ENCODE results near the gene NCOA7. TPM values are rescaled to one million over a fixed set of nuclear protein-coding genes. Genes with fewer than 3 reads are reported as not detected.
"Not testable (repeated sequence)": the region's sequence is repeated elsewhere in the genome, so short reads cannot be mapped to it uniquely, and the experiment has no call there.

Gene NCOA7
- polyA plus RNA-seq, 1 donor, result 6.3 TPM

DNA sequence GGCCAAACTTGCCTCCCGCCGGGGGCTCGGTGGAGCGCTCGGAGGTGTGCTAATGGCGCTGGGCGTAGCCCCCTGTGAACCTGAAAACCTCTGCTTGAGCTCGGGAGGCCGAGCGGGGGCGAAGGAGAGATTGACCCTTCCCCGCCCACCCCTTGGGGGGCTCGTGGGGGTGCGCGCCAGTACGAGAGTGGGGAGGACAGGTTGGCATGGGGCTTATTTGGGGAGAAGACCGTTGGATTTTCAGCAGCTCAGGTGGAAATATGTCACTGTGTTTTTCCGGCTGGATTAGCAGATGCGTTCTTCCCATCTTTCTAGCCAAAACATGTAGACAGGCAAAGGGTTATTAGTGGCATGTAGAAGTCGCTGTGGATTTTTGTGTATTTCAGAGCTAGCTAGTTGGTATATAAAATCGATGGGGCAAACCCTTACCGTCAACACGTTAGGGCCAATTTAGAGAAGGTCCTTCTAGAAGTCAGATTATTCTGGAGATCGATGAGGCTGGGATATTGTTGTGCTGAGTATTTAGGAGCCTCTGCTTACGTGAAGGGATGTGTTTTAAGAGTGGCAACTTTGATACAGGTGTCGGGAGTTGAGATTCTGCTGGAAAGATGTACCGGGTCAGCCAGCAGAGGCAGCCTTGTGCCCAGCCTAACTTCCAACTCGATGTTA lies 525 bp downstream of the NCOA7 start:
- peak; percentile 33 for DNase-seq

DNA sequence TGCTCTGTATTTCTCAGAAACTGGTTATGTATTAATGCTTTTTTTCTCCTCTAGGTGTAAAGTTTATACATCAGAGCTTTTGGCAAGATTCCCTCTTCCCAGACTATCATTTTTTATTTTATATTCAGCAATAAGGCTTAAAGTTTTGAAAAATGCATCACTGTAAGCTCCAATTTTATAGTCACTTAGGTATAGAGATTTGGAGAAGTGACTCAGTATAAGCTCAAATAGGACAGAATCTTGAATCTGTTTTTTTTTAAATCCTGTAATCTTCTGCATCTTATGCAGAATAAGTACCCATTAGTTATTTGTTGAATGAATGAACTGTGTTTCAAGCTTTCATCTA lies 1.0 kb downstream of the NCOA7 start:
- DNase-seq, result no peak

DNA sequence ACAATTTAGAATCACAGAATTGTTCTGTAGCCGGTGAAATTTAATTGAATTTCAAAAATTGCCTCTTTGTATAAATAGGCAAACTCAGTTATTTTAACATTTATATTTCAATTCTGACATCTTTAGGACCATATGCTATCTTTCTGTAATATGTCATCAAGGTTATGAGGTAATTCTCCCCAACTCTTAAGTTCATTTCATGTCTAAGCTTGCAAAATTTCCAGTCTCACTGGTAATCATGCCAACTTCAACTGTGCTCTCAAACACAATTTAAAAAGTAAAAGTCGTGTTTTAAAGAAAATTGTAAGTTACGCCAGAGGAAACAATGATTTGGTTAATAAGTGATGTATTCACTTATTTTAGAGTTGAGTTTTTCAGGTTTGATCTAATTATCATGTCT lies 1.4 kb downstream of the NCOA7 start:
- DNase-seq, result no peak

DNA sequence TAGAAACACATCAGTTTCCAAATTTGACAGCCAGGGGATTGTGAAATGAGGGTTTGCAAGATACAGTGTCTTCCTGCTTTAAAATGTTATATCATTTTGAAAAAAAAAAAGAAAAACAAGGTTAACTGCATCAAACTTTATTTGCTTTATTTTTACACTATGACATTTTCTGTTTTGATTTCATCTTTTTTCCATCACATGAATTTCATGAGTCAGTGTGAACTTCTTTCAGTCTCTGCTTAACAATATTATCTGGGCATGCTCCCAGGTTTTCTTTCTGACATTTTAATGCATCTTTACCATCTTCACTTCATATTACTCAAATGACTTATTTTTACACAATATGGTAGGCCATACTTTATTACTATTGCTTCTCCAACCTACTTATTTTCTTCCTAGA lies 1.9 kb downstream of the NCOA7 start:
- DNase-seq, result no peak

DNA sequence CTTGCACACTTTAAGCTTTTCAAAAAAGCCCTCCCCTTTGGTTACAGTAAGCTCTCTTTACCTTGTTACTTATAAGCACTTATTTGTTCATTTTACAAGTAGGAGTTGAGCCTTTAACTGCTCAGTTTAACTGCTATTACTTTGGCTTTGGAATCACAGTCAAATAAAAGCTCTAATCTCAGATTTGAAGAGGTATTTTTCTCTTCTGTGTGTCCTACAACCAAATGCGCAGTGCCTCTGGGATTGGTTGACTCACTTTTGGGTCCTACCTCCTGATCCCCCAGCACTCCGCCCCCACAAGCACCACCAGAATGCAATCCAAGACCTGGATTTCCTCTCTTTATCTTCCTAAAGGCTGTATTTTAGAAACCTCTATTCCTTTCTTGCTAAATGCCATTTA lies 2.5 kb downstream of the NCOA7 start:
- no peak for DNase-seq

DNA sequence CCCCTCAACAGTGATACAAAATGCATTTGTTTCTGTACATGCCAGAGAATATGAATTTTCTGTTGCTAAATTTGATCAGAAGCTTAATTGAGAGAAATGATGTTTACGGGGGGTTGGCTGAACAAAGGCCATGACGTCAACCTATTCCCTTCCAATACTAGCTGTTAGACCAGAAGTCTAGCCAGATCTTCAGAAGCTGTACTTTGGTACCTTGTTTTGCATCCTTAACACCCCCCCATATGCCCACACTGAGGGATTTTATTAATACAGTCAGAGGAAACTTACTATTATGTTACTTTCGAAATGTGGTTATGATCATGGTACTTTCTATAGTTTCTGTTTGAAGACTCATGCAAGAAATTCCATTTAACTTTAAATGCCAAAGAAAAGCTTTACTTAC lies 3.1 kb downstream of the NCOA7 start:
- no peak for DNase-seq

DNA sequence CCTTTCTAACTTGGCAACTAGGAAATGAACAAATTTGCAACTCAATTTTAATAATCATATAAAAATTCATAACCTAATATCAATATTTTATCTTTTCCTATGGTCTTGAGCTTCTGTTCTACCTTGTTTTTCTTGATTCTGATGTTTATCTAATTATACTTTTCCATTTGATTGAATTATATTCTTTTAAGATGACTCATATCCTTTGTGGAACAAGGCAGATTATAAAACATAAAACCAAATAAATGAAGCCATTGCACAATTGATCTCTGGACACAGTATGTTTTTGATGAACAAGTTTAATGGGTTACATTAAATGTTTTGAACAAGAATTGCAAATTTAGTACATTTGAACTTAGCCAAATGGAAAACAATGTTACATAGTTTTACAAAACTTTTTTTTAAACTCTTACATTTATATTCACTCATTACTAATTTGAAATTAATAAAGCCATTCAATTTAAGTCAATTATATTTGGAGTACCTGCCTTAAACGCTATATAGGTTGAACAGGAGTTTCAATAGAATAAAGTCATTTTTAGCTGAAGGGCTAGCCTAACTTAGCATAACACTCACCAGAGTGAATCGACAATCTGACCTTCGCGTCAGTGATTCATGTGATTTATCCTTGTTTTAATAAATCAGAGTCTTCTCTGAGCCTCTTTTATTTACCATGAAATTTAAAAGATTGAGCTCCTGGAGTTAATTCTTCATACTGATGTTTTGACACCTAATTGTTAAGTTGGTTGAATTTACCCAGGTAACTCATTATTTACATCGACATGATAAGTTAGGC lies 3.8 kb downstream of the NCOA7 start:
- DNase-seq, result no peak

DNA sequence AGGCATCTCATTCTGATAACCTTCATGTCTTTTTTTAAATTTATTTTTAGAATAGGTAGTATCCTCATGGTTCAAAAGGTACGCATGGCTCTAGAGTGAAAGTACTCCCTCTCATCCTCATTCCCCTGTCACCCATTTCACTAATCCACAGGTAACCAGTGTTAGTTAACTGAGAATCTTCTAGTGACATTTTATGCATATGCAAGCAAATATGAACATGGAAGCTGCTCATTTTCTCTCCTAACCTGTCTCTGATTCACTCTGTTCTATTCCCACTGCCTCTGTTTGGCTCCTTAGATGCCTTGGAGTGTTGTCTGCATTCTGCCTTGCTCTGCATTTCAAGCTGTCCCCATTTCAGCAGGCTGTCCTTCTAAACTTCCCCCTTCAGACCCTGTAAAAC lies 4.5 kb downstream of the NCOA7 start:
- no peak for DNase-seq

DNA sequence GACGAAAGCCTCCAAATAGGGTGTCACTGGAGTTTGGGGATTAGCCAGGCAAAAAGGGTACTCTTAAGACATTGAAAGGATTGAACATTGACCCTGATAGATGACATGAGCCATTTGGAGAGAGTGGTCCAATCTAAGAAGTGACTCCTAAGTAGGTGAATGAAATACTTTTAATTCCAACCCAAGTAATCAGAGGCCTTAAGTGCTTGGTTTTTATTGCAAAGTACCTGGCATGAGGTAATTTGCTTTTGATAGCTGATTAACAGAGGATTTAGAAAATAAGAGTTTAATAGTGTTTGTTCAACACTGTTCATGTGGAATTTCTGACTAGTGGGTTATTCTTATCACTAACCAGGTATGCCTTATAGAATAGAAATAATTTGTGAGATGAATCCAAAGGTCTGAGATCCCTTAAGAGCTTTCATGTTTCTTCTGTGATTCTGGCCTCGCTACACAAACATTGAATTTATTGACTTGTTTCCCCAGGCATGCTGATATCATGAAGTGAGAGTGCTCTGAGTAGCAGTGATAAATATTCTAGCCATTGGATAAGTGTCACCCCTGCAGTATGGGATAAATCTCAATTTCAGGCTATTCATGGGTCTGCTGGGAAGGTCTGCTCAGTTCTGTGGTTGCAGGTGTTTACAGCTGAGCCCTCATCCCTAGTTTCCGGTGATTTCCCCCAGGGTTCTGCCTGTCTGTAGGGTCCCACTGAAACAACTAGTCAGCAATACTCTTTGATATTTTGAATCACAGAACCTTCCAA lies 6.5 kb downstream of the NCOA7 start:
- no peak for DNase-seq

DNA sequence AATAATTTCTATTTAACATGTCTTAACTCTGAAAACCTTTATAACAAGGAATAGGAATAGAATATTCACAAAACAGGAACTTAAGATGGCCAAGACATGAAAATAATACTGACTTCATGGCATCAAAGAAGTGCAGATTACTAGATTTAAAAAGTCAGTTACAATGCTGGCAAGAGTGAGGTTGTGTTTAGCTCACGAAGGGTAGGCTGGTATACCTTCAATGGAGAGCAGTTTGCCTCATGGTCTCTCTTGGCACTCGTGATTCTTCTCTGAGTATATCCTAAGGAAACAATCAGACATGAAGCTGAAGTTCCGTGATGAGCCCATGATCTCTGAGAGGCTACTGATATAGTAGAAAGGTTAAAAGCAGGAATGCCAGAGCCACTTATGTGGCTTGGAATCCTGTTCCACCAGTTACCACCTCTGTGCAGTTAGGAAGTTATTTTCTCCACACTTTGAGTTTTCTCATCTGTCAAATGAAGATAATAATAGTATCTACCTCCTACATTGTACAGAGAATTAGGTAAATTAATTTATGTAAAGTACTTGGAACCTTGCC lies 7.2 kb downstream of the NCOA7 start:
- no peak for DNase-seq

DNA sequence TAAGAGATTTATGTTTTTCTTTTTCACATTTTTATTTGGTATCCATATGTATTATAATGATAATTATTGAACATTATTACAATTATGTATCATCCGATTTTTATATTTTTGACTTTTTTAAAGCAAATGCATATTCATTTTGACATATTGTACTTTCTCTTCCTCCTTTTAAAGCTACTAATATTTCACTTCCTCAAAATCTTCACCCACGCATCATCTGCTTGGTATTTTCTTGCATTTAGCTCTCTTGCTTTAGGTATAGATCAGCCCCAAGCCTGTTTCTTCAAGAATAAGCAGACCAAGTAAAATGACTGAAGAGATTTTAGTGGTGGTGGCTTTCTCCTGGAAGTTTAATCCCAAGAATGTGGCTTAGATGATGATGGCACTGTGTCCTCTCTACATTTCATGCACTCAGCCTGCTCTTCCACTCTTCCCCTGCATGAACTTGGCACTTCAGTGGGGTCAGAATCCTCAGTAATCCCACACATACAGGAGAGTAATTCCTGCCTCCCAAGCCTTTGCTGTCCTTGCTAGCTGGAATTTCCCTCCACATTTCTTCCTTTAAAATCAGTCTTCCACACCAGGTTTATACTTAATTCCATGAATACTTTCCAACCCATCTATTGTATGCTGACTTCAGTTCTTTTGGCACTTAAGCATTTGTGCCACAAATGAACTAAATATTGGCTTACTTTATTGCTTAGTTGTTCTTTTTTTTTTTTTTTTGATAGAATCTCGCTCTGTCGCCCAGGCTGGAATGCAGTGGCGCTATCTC lies 8.2 kb downstream of the NCOA7 start:
- DNase-seq, result no peak

DNA sequence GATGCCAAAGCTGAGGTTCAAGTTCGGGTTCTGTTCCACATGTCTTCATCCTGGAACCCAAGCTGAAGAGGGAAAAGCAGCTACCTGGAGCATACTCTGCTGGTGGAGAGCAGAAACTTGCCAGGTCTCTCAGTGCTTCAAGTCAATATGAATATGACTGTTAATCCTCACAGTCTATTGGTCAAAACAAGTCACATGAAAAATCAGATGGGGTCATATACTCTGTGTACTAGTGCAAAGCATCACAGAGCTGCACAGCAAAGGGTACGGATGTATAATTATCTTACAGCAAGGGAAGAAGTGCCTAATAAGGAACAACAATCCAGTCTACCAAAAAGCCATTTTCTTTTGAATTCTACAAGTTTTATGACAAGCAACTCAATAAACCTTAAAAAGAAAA lies 11.6 kb downstream of the NCOA7 start:
- DNase-seq, result no peak

DNA sequence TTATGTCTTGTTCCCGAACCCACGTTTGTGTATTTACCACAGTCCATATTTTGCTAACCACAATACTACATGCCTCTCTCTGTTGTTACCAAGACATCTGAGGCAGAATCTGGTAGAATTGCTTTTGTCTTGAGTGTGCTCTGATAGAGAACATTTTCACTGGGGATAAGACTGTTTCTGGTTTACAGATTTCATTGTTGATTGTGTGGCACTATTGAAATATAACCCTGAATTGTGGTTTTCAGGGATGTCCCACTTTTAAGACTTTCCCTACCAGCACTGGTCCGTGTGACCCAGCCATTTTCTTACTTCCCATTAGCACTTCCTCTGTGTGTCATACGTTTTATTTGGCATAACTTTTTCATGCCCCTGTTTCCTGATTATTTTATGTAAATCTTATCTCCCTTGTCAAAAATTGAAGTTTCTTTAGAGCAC lies 12.2 kb downstream of the NCOA7 start:
- DNase-seq, result no peak

DNA sequence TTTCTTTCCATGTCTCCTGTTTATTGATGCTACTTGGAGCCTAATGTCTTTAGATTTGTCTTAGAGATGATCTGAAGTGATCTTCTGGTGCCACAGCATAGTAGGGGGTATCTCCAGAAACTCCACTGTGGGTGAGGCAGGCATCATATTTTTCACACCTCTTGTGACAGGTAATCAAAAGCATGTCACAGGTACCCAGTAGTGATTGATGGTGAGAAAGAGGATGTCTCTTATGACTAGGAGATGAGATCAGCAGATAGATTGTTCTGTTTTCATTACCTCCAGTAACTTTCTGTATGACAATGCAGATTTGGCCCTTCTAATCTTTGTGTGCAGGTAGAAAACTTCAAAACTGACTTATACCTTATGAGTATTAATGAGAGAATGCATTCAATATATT lies 13.5 kb downstream of the NCOA7 start:
- no peak for DNase-seq

DNA sequence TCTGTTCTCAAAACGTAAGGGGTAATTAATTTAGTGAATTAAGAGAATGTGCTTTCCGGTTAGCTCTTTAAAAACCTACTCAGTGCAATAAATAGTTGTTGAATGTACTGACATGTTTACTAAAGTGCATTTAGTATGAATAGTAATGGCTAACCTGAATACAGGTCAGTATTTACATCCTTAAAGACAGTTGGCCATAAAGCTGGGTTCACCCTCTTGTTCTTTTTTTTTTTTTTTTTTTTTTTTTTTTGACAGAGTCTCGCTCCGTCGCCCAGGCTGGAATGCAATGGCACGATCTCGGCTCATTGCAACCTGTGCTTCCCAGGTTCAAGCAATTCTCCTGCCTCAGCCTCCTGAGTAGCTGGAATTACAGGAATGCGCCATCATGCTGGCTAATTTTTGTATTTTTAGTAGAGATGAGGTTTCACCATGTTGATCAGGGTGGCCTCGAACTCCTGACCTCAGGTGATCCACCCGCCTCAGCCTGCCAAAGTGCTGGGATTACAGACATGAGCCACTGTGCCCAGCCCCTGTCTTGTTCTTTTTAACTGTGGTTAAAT lies 14.2 kb downstream of the NCOA7 start:
- DNase-seq, result not testable (repeated sequence)

DNA sequence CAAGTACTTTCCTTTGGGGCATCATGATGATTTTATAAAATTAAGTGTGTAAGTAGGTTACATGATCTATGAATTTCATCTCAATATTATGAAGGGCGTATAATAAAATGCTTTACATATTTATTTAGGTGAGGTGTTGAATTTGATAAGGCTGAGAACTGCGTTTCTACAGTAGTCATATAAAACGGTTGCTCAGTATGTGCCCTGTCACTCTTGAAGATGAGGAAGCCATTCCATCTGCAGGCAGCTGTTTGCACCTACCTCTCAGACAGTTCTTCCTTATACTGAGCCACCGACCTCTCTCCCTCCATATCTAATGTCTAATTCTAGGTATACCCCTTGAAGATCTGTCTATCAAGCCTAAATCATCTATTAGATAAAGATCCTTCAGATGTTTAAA lies 16.1 kb downstream of the NCOA7 start:
- DNase-seq, result no peak

DNA sequence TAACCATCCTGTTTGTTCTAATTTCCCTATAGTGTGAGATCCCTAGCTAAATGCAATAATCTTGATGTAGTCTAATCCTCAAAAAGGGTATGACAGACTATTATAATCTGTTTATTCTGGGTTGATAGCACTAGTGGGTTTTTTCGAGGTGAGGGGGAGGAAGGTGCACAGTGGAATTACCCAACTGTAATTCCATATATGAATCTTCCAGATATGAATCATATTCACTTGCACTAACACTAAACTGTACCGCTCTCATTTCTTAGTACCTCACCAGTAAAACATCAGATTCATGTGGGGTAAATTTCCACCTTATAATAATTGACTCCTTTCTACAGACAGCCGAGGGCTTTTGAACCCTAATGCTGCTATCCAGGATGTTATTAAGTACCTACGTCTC lies 16.5 kb downstream of the NCOA7 start:
- no peak for DNase-seq

DNA sequence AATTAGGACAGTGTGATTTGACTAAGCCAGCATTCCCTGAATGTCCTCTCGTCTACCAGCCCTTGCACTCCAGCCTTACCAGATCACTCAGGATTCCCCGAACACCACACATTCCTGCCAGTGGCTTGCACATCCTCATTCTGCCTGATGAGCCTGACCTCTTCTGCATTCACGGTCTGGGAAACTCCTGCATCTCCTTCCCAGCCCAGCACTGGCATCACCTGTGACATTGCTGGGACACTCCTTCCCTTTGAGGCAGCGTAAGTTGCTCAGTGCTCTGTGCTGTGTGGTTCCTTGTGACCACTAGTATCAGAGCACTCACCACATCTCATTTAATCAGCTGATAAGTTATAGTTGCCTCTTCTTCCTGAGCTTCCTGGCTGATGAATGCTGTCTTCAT lies 17.3 kb downstream of the NCOA7 start:
- no peak for DNase-seq

DNA sequence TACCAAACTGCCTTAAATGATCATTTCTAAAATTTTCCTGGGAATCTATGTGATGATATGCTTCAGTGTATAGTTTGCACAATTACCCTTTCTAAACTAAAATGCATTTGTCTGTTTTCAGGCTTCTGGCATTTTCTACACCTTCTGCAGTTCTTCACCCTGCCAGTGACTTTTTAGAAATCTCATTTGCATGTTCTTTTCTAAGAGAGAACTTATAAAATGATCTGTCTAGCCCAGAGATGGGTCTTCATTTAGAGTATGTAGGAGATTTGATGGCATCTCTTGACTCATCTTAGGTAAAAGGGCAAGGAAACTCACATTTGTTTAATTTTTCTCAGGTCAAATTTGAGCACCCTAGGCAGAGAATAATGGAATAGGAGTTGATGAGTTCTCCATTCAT lies 17.8 kb downstream of the NCOA7 start:
- no peak for DNase-seq

DNA sequence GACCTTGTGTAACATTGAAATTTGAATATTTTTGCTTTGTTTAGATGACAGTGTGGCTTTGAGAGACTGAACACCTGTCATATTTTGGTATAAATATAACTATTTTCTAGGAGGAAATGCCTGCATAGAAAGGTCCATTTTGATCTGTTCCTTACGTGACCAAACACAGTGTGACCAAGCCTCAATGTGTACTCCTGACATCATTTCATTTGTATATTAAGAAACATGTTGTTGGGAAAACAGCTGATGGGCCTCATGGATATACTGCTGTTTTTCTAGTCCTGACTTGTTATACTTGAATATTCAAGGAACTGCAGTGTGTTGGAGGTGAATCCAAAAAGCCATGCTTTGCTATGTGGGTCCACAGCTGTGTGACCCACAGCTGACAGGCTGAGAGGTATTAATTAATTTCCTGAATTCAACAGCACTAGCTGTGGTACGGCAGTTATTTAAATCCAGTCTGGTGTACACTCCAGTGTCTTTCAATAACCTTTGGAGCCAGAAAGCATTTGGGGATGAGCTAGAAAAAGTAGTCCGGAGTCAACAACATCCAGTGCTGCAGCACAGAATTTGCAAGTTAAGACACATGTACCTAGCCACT lies 18.9 kb downstream of the NCOA7 start:
- no peak for DNase-seq

DNA sequence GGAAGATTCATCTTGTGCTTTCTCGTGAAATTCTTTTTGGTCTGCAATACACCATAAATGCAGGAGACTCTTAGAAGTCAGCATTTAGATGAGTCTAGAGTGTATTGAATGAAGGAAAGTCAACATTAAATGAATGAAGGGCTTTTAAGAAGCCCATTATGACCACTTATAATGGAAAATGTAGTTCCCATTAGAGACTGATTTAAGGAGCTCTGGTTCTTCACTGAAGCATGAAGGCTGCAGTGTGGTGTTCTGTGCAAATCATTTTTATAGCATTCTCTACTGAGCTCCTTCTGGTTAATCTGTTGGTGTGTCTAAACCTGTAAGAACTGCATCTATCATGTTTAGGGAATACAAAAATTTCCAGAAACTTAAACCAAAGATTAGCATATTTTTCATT lies 19.7 kb downstream of the NCOA7 start:
- DNase-seq, result no peak

DNA sequence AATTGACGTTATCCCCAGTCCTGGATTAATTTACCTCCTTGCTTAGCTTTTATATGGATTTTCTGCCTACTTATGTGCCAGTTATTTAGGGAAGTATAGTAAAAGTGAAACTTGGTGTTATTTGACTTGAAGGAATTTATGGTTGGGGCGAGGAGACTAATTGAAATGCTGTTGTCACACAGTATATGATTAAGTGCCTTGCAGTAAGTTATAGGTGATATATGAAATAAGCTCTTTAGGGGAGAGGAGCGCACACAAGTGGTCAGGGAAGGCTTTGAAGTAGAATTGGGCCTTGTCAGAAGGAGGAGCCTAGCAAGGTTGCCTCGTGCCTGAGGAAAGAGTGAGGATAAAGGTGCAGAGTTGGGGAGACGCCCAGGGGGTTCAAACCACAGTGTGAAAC lies 20.5 kb downstream of the NCOA7 start:
- DNase-seq, result no peak

Data from hindlimb muscle (tissue), 1 donor.